ENCODE measurements around the gene CACNA1C. TPM values are rescaled to one million over a fixed set of nuclear protein-coding genes. Genes with fewer than 3 reads are reported as not detected.

Gene CACNA1C
- total and polyA plus RNA-seq, 2 donors (not counting 1 experiment from before 2014, with no cell fraction given), result 0.01 to 0.02 TPM

GRCh38 chr12:2374092-2374906 is 321.5 kb downstream of the CACNA1C start:
- Mint-ChIP-seq H3K4me3 (no peak overlapping the region), H3K27ac (no peak overlapping the region), H3K9me3 (ENCODE audit: insufficient read depth) (no peaks in the 10 kb centered on the region), H3K27me3 (peaks cover 6% of the 10 kb centered on the region), H3K4me1 (peaks cover 3% of the 10 kb centered on the region)
- Histone ChIP-seq H3K27me3 (replicated peaks in 1 of 4; ENCODE audit: control extremely low read depth in 1 of 4, control insufficient read depth in 3 of 4, insufficient read depth in 4 of 4, low read length in 3 of 4) (no peaks in the 10 kb centered on the region), H3K36me3 (replicated peaks in 1 of 2; ENCODE audit: control extremely low read depth in 1 of 2, control insufficient read depth in 1 of 2, extremely low read depth in 1 of 2, insufficient read depth in 2 of 2, low read length in 1 of 2) (no peaks in the 10 kb centered on the region), H3K4me2 (replicated peaks; ENCODE audit: low read depth, low read length, poor library complexity, severe bottlenecking) (no peak overlapping the region), H3K9ac (ENCODE audit: low read length) (no peak overlapping the region), H2AFZ (ENCODE audit: insufficient read depth, low read depth, low read length, poor library complexity, severe bottlenecking) (no peak overlapping the region), H3K79me2 (ENCODE audit: control insufficient read depth, insufficient read depth, low read length) (no peaks in the 10 kb centered on the region), H3K27ac (ENCODE audit: low read length in 2 of 2) (no peak overlapping the region), H3K4me3 (ENCODE audit: control extremely low read depth in 1 of 5, extremely low read depth in 1 of 5, insufficient read depth in 1 of 5, low read depth in 2 of 5, low read length in 4 of 5) (no peak overlapping the region), H3K4me1 (ENCODE audit: control insufficient read depth in 2 of 2, insufficient read depth in 2 of 2, low read length in 2 of 2) (no peaks in the 10 kb centered on the region), H4K20me1 (ENCODE audit: control insufficient read depth, insufficient read depth, low read length, poor library complexity, severe bottlenecking) (no peaks in the 10 kb centered on the region), H3K9me3 (ENCODE audit: control extremely low read depth in 1 of 3, control insufficient read depth in 2 of 3, insufficient read depth in 1 of 3, low read length in 2 of 3) (no peaks in the 10 kb centered on the region)
- WGBS (ENCODE audit: insufficient coverage), result 98% methylated on average over 9 of the region's 10 CpGs
- intact Hi-C loops (cut with micrococcal nuclease), result no loop called here
- ATAC-seq (ENCODE audit: low read depth), result no peak
- DNase-seq, result no peak
- ChIA-PET CTCF (no interaction called here), POLR2A (no interaction called here)
- TF ChIP-seq EZH2 (IDR thresholded peaks at IDR 0.05; ENCODE audit: borderline replicate concordance, insufficient read depth, low read depth, low read length, poor library complexity, severe bottlenecking), result no peak
- TF ChIP-seq CTCF (IDR thresholded peaks at IDR 0.05), result no peak

DNA sequence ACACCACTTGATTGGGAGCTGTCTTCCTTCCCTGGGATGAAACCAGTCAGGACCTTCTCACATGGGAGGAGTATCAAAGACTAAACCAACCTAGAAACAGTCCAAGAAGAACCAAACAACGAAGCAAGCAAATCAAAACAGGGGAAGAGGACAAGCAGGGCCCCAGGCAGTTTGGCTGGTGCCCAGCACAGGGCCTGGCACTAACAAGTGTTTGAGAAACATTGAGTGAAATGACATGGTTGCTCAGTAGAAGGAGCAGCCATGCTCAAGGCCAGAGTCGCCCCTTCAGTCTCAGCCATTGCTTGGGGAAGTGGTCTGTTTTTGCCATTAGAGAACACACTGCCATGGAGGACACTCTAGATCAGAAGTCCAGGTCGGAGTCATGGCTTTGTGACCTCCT is 323.1 kb downstream of the CACNA1C start:
- Histone ChIP-seq H3K9me3 (ENCODE audit: control extremely low read depth in 1 of 3, control insufficient read depth in 2 of 3, insufficient read depth in 1 of 3, low read length in 2 of 3) (no peaks in the 10 kb centered on the region), H3K36me3 (replicated peaks in 1 of 2; ENCODE audit: control extremely low read depth in 1 of 2, control insufficient read depth in 1 of 2, extremely low read depth in 1 of 2, insufficient read depth in 2 of 2, low read length in 1 of 2) (no peaks in the 10 kb centered on the region), H2AFZ (ENCODE audit: insufficient read depth, low read depth, low read length, poor library complexity, severe bottlenecking) (no peak overlapping the region), H3K79me2 (ENCODE audit: control insufficient read depth, insufficient read depth, low read length) (no peaks in the 10 kb centered on the region), H3K27me3 (replicated peaks in 1 of 4; ENCODE audit: control extremely low read depth in 1 of 4, control insufficient read depth in 3 of 4, insufficient read depth in 4 of 4, low read length in 3 of 4) (no peaks in the 10 kb centered on the region), H3K27ac (ENCODE audit: low read length in 2 of 2) (no peak overlapping the region), H3K4me2 (replicated peaks; ENCODE audit: low read depth, low read length, poor library complexity, severe bottlenecking) (no peak overlapping the region), H3K4me1 (ENCODE audit: control insufficient read depth in 2 of 2, insufficient read depth in 2 of 2, low read length in 2 of 2) (no peaks in the 10 kb centered on the region), H3K9ac (ENCODE audit: low read length) (no peak overlapping the region), H3K4me3 (ENCODE audit: control extremely low read depth in 1 of 5, extremely low read depth in 1 of 5, insufficient read depth in 1 of 5, low read depth in 2 of 5, low read length in 4 of 5) (no peak overlapping the region), H4K20me1 (ENCODE audit: control insufficient read depth, insufficient read depth, low read length, poor library complexity, severe bottlenecking) (no peaks in the 10 kb centered on the region)
- Mint-ChIP-seq H3K4me1 (peaks cover 3% of the 10 kb centered on the region), H3K9me3 (ENCODE audit: insufficient read depth) (no peaks in the 10 kb centered on the region), H3K27ac (no peak overlapping the region), H3K4me3 (no peak overlapping the region), H3K27me3 (peaks cover 6% of the 10 kb centered on the region)
- DNase-seq (no peak), ATAC-seq (ENCODE audit: low read depth) (no peak)
- 88% methylated on average over 3 of the region's 3 CpGs for WGBS (ENCODE audit: insufficient coverage)
- CTCF ChIA-PET, result no interaction called here
- intact Hi-C loops (cut with micrococcal nuclease), result no loop called here
- TF ChIP-seq CTCF (IDR thresholded peaks at IDR 0.05), result no peak
- no peak for TF ChIP-seq EZH2 (IDR thresholded peaks at IDR 0.05; ENCODE audit: borderline replicate concordance, insufficient read depth, low read depth, low read length, poor library complexity, severe bottlenecking)
- POLR2A ChIA-PET, result no interaction called here

Data from B cell (primary cell).